Spleen (tissue), 11 donors: ENCODE measurements around the gene ASB6. TPM values are rescaled to one million over a fixed set of nuclear protein-coding genes. Genes with fewer than 3 reads are reported as not detected.

Experiments used
- DNase-seq: peaks from one replicate; pipeline ENCODE4 v3.0.0-alpha.2; 2020
- H3K27ac ChIP-seq, 8 donors: fragments of 200-600 bp; sonication (generic) in 7 of 8; 1 replicate in 4 of 8; 2 replicates in 4 of 8; pipeline versions ENCODE4 v1.5.0 to v1.8.0; 2016 to 2021; ENCODE audit warnings: inconsistent platforms in 4 of 8, mild to moderate bottlenecking in 4 of 8, moderate library complexity in 1 of 8
- H3K27me3 ChIP-seq, 7 donors: fragments of 200-600 bp; sonication (generic) in 6 of 7; replicated peaks in 1 of 7; 1 replicate in 4 of 7; 2 replicates in 3 of 7; pipeline versions ENCODE4 v1.5.0 to v1.8.0; 2016 to 2021; ENCODE audit warnings: inconsistent platforms in 3 of 7, mild to moderate bottlenecking in 1 of 7
- H3K36me3 ChIP-seq, 6 donors: fragments of 200-600 bp; sonication (generic) in 5 of 6; 1 replicate in 4 of 6; 2 replicates in 2 of 6; pipeline versions ENCODE4 v1.5.0 to v1.8.0; 2016 to 2021; ENCODE audit warnings: inconsistent platforms in 2 of 6
- H3K4me1 ChIP-seq, 6 donors: fragments of 200-600 bp; sonication (generic) in 5 of 6; 1 replicate in 3 of 6; 2 replicates in 3 of 6; pipeline versions ENCODE4 v1.5.0 to v1.8.0; 2016 to 2021; ENCODE audit warnings: inconsistent platforms in 3 of 6
- H3K4me3 ChIP-seq, 8 donors: fragments of 200-600 bp; sonication (generic) in 7 of 8; 1 replicate in 4 of 8; 2 replicates in 4 of 8; pipeline versions ENCODE4 v1.5.0 to v1.8.0; 2016 to 2021; ENCODE audit warnings: inconsistent platforms in 4 of 8, mild to moderate bottlenecking in 4 of 8, moderate library complexity in 2 of 8
- H3K9me3 ChIP-seq, 8 donors: fragments of 200-600 bp; sonication (generic) in 7 of 8; 1 replicate in 4 of 8; 2 replicates in 4 of 8; pipeline versions ENCODE4 v1.5.0 to v1.8.0; 2016 to 2021; ENCODE audit warnings: inconsistent platforms in 4 of 8
- POLR2A ChIP-seq, 3 donors: fragments of 450-650 bp; IDR thresholded peaks; one replicate each; pipeline ENCODE4 v1.5.1; 2017; ENCODE audit warnings: antibody characterized with exemption in 3 of 3, mild to moderate bottlenecking in 1 of 3
- POLR2AphosphoS5 ChIP-seq, 3 donors: sonication (generic); formaldehyde crosslinking; IDR thresholded peaks; one replicate each; pipeline ENCODE4 v1.5.1; 2017; ENCODE audit warnings: antibody characterized with exemption in 3 of 3
- WGBS, 5 donors: extraction: QIAGEN DNeasy Blood & Tissue Kit in 3 of 5; methylation state at CpG; one replicate each; pipeline versions ENCODE4 v1.1.5 to v1.1.7; 2013 to 2018; 5-methylcytosine and 5-hydroxymethylcytosine counted together
- intact Hi-C: fragments of 100-400 bp; cut with DNase I; formaldehyde crosslinking; loops from one replicate; pipeline ENCODE4 v1.15.0; 2023; ENCODE audit warnings: low total_unique reads
- polyA plus RNA-seq, 3 donors: library from polyadenylated mRNA; stranded (reverse); fragments of 200-250 nt; gene quantifications; one replicate each; pipeline ENCODE4 v1.2.1, GENCODE V29; 2013
- total RNA-seq, 7 donors: library from RNA; depleted of rRNA in 3 of 7; stranded (reverse); fragments of >200 nt in 3 of 7; fragmentation: NEBNext Ultra II Directional in 4 of 7; extraction: Animal tissue kit (Norgen Biotek cat#: 25700) in 4 of 7; gene quantifications; one replicate each; pipeline versions ENCODE4 v1.1.0 to v1.2.1, GENCODE V29; 2016 to 2021
- TF ChIP-seq, protein P1 (sequence below), 11 experiments: fragments of 200-600 bp in 7 of 11; fragments of 450-650 bp in 4 of 11; sonication (generic) in 4 of 11; IDR thresholded peaks in 8 of 11; conservative IDR thresholded peaks in 3 of 11; 1 replicate in 7 of 11; 2 replicates in 4 of 11; pipeline versions ENCODE4 v1.4.0 to v1.8.0; 2016 to 2021; ENCODE audit warnings: antibody characterized with exemption in 11 of 11, inconsistent platforms in 4 of 11, mild to moderate bottlenecking in 1 of 11
- donor health status: healthy with polysubstance abuse.
- donor health status: DM: no; HTN: no; CAD: no; lungs with moderate emphysema.
- donor health status: DM: no; HTN: no; CAD: no.
- donor health status: Bipolar disorder and iron deficiency.
- donor health status: healthy.
- donor health status: DM: no; HTN: no; CAD: no.
- donor health status: DM: yes; HTN: yes; CAD: no.

ASB6 gene
- total and polyA plus RNA-seq, 10 donors, result 11.5 to 30.8 (median 21.3) TPM

DNA sequence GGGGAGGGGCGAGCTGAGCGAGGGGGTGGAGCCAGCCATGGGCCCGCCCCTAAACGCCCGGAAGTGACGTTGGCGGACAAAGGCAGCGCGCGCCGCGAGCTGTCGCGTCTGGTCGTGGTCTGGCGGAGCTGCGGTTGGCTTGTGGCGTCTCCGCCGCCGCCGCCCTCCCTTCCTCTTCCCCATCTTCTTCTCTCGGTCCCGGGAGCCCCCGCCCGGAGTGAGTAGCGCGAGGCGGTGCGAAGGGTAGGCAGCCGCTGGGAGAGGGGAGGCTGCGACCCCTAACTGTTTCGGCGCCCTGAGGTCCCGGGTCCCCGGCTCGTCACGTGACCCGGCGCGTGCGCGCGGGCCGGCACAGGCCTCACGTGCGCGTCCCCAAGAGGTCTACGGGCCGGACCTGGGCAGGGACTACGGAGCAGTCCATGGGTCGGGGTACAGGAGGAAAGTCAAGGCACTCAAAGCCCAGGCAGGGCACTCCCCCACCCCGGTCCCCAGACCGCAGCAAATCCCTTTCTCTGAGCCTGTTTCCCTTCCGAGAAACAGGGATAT, 15.8 kb downstream of the ASB6 start, which contains the start of gene NTMT1:
Gene NTMT1, plus strand, starts transcription at position 85 of the 546 bp plus-strand sequence. CDS start 6,541 bp downstream, outside the sequence.
- WGBS, 5 donors, result 0 to 1% (median 0%) methylated on average over 31 to 55 of the region's 55 CpGs
- TF ChIP-seq POLR2A (IDR thresholded peaks at IDR 0.05) (peak; percentile 44 to 90 (median 64)), POLR2AphosphoS5 (IDR thresholded peaks at IDR 0.05) (peak; percentile 99 to 100 (median 99))
- TF ChIP-seq, protein P1, sequence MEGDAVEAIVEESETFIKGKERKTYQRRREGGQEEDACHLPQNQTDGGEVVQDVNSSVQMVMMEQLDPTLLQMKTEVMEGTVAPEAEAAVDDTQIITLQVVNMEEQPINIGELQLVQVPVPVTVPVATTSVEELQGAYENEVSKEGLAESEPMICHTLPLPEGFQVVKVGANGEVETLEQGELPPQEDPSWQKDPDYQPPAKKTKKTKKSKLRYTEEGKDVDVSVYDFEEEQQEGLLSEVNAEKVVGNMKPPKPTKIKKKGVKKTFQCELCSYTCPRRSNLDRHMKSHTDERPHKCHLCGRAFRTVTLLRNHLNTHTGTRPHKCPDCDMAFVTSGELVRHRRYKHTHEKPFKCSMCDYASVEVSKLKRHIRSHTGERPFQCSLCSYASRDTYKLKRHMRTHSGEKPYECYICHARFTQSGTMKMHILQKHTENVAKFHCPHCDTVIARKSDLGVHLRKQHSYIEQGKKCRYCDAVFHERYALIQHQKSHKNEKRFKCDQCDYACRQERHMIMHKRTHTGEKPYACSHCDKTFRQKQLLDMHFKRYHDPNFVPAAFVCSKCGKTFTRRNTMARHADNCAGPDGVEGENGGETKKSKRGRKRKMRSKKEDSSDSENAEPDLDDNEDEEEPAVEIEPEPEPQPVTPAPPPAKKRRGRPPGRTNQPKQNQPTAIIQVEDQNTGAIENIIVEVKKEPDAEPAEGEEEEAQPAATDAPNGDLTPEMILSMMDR (IDR thresholded peaks at IDR 0.05 in 8 of 11, conservative IDR thresholded peaks at IDR 0.05 in 3 of 11), result peak in 1 of 11 experiments; percentile 8
- Histone ChIP-seq H3K4me1 (peaks cover 39 to 72% (median 69%) of the 10 kb centered on the region in 6 donors), H3K27ac (peak within 1 kb of the TSS; percentile 91 to 97 (median 94)), H3K27me3 (peaks cover 0 to 11% (median 5%) of the 10 kb centered on the region in 7 donors), H3K9me3 (no peaks in the 10 kb centered on the region), H3K36me3 (peaks cover 0 to 29% (median 0%) of the 10 kb centered on the region in 6 donors), H3K4me3 (peak within 1 kb of the TSS; percentile 60 to 90 (median 83))
- intact Hi-C loops, result no loop called here
- peak; percentile 96 for DNase-seq

DNA sequence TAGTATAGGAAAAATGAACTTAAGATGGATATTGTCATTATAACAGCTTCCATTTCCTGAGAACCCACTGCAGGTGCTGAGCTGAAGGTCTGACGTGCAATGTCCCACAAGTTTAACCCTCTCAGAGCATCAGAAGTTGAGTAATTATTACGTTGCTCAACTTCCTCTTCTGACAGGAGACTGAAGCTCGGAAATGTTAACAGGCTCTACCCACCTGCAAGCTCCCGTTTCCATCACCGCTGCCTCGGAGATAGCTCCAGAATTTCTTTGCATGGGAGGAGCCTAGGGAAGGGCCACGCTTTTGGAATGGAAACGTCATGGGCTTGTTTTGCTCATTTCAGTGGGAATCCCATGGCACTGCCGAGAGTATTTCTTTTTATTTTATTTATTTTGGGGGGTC, 17.0 kb downstream of the ASB6 start:
- no peak for DNase-seq
- intact Hi-C loops, result no loop called here
- Histone ChIP-seq H3K9me3 (no peaks in the 10 kb centered on the region), H3K27me3 (peaks cover 0 to 23% (median 17%) of the 10 kb centered on the region in 7 donors), H3K36me3 (peaks cover 0 to 17% (median 0%) of the 10 kb centered on the region in 6 donors), H3K4me3 (peak overlapping the region in 5 of 8 donors; percentile 63 to 86 (median 82)), H3K4me1 (peaks cover 33 to 72% (median 68%) of the 10 kb centered on the region in 6 donors), H3K27ac (peak overlapping the region in 7 of 8 donors; percentile 91 to 97 (median 94))
- WGBS, 5 donors, result 10 to 14% (median 13%) methylated on average over 9 of the region's 9 CpGs
- TF ChIP-seq POLR2AphosphoS5 (IDR thresholded peaks at IDR 0.05) (peak in 1 of 3 donors; percentile 35), POLR2A (IDR thresholded peaks at IDR 0.05) (no peak)

DNA sequence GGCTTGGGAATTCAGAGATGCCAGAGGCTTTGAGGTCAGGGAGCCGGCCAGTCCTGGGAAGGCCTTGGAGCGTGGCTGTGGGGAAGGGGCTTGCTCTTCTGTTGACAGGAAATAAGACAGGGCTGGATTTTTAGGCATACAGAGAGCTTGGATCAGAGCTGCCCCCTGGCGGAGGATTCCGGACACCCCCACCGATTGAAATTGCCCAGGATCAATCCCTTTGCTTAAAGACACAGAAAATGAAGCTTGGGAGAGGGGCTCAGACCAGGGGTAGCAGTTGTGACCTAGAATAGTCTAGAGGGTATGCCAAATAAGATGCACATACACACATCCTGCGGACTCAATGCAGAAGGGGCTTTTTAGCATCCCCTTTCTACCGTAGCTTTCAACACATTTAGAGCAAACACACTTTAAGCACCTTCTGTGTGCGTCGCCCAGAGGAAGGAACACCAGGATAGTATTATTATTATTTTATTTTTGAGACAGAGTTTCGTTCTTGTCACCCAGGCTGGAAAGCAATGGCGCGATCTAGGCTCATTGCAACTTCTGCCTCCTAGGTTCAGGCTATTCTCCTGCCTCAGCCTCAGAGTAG, 17.7 kb downstream of the ASB6 start:
- 27 to 41% (median 36%) methylated on average over 12 of the region's 12 CpGs for WGBS, 5 donors
- Histone ChIP-seq H3K36me3 (peaks cover 0 to 13% (median 0%) of the 10 kb centered on the region in 6 donors), H3K27ac (peak overlapping the region in 6 of 8 donors; percentile 6 to 97 (median 96)), H3K9me3 (no peaks in the 10 kb centered on the region), H3K4me1 (peaks cover 33 to 71% (median 65%) of the 10 kb centered on the region in 6 donors), H3K27me3 (peaks cover 0 to 29% (median 24%) of the 10 kb centered on the region in 7 donors), H3K4me3 (peak overlapping the region in 1 of 8 donors; percentile 82)
- intact Hi-C loops, result no loop called here
- TF ChIP-seq, protein P1 (IDR thresholded peaks at IDR 0.05 in 8 of 11, conservative IDR thresholded peaks at IDR 0.05 in 3 of 11), result peak; percentile 22 to 82 (median 69)
- no peak for TF ChIP-seq POLR2AphosphoS5 (IDR thresholded peaks at IDR 0.05)
- DNase-seq, result no peak

DNA sequence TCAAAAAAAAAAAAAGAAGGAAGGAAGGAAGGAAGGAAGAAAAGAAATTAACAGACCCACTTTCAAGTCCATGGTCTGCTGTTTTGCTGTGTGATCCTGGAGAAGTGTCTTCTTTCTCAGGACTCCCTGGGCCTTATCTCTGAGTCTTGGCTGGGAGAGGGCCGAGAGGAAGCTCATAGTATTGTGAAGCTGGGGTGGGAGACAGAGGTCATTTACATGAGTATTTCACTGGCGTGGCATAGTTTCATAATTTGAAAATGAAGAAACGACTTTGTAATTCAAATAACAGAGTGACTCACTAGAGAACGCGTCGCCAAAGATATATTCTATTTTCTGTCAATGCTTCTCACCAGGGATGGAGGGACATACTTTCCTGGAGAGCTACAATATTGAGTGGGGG, 18.6 kb downstream of the ASB6 start:
- intact Hi-C loops, result no loop called here
- H3K4me1 ChIP-seq, result peaks cover 26 to 61% (median 56%) of the 10 kb centered on the region in 6 donors

More for the DNA sequence above, 18.6 kb downstream of the ASB6 start:
- Histone ChIP-seq H3K27me3 (peaks cover 0 to 35% (median 26%) of the 10 kb centered on the region in 7 donors), H3K9me3 (no peaks in the 10 kb centered on the region), H3K36me3 (peaks cover 0 to 6% (median 0%) of the 10 kb centered on the region in 6 donors), H3K27ac (no peak overlapping the region), H3K4me3 (no peak overlapping the region)
- TF ChIP-seq POLR2AphosphoS5 (IDR thresholded peaks at IDR 0.05), result no peak
- TF ChIP-seq, protein P1 (IDR thresholded peaks at IDR 0.05 in 8 of 11, conservative IDR thresholded peaks at IDR 0.05 in 3 of 11), result no peak
- WGBS, 5 donors, result 40 to 75% (median 54%) methylated on average over 6 of the region's 6 CpGs
- DNase-seq, result no peak
